GM12864 (cell line): ENCODE data around the gene LSM14A.

Experiments
- DNase-seq: peaks from one replicate; pipeline ENCODE4 v3.0.0-alpha.2; 2011; ENCODE audit warnings: low read depth
- H3K4me3 ChIP-seq: 2 replicates; pipeline ENCODE4 v1.5.1; 2011; ENCODE audit warnings: mild to moderate bottlenecking, low read depth, low read length, control low read depth
- TF ChIP-seq, protein P1 (sequence below): IDR thresholded peaks from 2 replicates; pipeline ENCODE4 v1.5.1; 2011; ENCODE audit warnings: low read depth, mild to moderate bottlenecking, moderate library complexity, low read length, control low read depth, inconsistent platforms; ENCODE audit errors: missing control alignments

Gene LSM14A

GRCh38 chr19:34260771-34261173, 88.5 kb downstream of the LSM14A start:
- no peak for DNase-seq
- TF ChIP-seq, protein P1, sequence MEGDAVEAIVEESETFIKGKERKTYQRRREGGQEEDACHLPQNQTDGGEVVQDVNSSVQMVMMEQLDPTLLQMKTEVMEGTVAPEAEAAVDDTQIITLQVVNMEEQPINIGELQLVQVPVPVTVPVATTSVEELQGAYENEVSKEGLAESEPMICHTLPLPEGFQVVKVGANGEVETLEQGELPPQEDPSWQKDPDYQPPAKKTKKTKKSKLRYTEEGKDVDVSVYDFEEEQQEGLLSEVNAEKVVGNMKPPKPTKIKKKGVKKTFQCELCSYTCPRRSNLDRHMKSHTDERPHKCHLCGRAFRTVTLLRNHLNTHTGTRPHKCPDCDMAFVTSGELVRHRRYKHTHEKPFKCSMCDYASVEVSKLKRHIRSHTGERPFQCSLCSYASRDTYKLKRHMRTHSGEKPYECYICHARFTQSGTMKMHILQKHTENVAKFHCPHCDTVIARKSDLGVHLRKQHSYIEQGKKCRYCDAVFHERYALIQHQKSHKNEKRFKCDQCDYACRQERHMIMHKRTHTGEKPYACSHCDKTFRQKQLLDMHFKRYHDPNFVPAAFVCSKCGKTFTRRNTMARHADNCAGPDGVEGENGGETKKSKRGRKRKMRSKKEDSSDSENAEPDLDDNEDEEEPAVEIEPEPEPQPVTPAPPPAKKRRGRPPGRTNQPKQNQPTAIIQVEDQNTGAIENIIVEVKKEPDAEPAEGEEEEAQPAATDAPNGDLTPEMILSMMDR: no peak
- no peak overlapping the region for H3K4me3 ChIP-seq

- TF ChIP-seq, protein P1: no peak
- H3K4me3 ChIP-seq: no peak overlapping the region
- no peak for DNase-seq
Observed at GRCh38 chr19:34261334-34262109, 89.2 kb downstream of the LSM14A start.

DNA sequence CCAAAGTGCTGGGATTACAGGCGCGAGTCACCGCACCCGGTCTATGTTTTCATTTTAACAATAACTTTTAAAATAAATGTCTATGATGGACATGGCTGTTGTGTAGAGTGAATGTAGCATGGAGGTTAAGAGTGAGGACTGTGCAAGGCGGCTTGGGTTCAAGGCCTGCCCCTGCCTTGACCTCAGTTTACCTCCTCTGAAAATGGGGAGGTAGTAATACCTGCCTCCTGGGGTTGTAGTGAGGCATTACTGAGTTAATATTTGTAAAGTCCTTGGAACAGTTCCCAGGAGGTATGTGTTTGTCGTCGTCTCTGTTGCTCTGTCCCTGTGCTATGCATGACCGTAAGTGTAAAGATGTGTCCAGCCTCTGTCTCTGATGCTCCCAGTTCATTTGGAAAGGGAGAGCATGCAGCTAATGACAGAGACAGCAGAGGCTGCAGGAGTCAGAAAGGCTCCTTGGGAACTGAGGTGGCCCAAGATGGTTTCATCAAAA, 91.5 kb downstream of the LSM14A start:
- TF ChIP-seq, protein P1: no peak
- DNase-seq: no peak
- H3K4me3 ChIP-seq: no peak overlapping the region

DNA sequence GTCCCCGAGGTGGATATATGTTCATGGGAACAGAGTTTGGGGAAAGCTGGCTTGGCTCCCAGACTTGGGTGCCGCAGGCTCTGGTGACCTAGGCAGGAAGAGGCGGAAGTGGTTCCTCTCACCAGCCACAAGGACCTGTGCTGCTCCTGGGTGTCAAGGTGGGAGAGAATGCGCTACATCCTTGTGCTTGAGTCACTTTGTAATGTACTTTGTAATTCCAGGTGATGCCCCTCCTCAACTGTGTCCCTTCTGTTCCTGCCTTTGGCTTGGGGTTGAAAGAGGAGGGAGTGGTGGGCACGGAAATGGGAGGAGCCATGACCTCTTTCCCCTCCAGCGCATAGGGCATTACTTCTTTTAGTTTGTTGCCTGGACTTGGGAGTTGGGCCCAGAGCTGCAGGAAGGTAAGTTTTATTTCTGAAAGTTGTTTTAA, 92.9 kb downstream of the LSM14A start:
- no peak for DNase-seq
- H3K4me3 ChIP-seq: no peak overlapping the region
- TF ChIP-seq, protein P1: no peak

DNA sequence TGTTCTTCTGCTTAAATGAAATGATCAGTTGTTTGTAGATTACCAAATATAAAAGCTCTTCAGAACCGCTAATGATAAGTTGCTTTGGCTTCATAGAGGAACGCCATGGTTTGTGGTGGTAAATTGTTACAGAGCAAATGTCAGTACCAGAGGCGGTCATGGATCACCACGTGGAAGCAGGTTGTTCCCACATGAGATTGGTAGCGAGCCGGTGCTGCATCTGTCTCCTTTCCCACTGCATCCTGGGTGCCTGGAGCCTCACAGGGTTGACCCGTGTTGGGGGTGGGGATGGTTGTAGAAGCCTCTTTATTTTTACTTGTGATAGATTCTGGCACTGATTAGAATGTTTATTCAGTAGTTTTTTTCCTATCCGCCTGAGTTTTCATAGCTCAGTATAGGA, 96.8 kb downstream of the LSM14A start:
- TF ChIP-seq, protein P1: no peak

GRCh38 chr19:34269489-34269888, 97.2 kb downstream of the LSM14A start:
- DNase-seq: no peak
- peak overlapping the region; percentile 23; the same call in 1 of the 2 replicates for H3K4me3 ChIP-seq
- TF ChIP-seq, protein P1: no peak

More for the DNA sequence above, 96.8 kb downstream of the LSM14A start:
- H3K4me3 ChIP-seq: no peak overlapping the region; the same call in 1 of the 2 replicates
- DNase-seq: no peak
